Epithelial cell of prostate (primary cell): ENCODE measurements around the gene PADI3.
"Not testable (repeated sequence)": the region's sequence is repeated elsewhere in the genome, so short reads cannot be mapped to it uniquely, and the experiment has no call there.

Experiments used
- DNase-seq: peaks from one replicate; pipeline ENCODE4 v3.0.0-alpha.2; 2011; ENCODE audit warnings: low read depth, low spot score
- H3K27ac ChIP-seq: fragments of 450-650 bp; 2 replicates; pipeline ENCODE4 v1.5.1; 2017; ENCODE audit warnings: mild to moderate bottlenecking

The PADI3 gene

DNA sequence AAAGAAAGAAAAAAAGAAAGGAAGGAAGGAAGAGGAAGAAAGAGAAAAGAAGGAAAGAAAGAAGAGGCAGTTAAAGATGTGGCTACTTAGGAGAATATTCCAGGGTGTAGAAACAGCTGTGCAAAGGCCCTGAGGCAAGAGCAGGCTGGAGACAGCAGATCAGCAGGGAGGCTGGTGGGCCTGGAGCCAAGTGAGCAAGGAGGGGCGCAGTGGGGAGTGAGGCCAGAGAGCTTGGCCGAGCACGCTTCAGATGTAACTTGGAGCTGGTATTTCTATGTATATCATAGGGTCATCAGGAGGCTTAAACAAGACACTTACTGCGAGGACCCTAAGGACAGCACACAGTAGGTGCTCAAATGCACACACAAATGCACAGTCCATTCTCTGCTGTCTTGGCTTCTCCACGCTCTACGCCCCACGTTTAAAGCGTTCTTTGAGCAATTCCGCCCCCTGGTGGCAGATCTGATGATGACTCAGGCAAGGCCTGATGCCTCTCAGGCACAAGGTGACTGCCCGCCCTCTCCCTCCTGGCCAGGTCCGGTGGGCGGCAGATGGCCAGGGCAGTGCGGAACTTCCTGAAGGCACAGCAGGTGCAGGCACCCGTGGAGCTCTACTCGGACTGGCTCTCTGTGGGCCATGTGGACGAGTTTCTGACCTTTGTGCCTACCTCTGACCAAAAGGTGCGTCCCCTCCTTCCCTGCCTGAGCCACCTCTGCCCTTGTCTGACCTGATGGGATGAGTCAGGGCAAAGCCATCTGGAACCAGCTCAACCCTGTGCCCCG, 11.9 kb upstream of the PADI3 start:
- peak; percentile 31 for DNase-seq
- peak overlapping the region; percentile 34 for H3K27ac ChIP-seq

DNA sequence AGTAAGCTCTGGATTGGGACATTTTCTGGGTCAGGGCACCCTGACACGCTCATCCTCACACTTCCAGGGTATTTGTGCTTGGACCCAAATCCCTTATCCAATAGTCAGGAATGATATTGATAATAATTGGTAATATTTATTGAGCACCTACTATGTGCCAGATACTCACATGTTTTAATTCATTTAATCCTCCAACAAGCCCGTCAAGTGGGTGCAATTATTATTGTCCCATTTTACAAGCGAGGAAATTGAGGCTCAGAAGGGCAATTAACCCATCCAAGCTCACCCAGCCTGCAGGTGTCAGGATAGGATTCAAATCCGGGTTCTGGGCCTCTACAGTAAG, 11.4 kb upstream of the PADI3 start:
- DNase-seq: no peak
- no peak overlapping the region for H3K27ac ChIP-seq

DNA sequence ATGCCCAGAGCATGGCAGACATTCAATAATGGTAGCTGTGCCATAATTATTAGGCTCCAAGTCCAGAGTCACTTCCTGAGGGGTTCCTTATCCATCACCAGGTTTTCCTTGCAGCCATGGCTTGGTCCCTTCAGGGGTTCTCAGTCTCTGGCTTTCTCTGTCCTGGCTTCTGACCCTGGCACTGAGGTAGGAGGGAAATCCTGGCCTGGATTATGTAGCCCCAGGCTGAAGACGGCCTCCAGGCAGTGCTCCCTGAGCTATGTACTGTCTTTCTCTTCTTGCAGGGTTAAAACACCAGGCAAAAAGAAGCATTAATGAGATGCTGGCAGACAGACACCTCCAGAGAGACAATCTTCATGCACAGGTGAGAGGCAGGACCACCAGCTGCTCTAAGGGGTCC, 9.5 kb upstream of the PADI3 start:
- DNase-seq: peak; percentile 33
- no peak overlapping the region for H3K27ac ChIP-seq

DNA sequence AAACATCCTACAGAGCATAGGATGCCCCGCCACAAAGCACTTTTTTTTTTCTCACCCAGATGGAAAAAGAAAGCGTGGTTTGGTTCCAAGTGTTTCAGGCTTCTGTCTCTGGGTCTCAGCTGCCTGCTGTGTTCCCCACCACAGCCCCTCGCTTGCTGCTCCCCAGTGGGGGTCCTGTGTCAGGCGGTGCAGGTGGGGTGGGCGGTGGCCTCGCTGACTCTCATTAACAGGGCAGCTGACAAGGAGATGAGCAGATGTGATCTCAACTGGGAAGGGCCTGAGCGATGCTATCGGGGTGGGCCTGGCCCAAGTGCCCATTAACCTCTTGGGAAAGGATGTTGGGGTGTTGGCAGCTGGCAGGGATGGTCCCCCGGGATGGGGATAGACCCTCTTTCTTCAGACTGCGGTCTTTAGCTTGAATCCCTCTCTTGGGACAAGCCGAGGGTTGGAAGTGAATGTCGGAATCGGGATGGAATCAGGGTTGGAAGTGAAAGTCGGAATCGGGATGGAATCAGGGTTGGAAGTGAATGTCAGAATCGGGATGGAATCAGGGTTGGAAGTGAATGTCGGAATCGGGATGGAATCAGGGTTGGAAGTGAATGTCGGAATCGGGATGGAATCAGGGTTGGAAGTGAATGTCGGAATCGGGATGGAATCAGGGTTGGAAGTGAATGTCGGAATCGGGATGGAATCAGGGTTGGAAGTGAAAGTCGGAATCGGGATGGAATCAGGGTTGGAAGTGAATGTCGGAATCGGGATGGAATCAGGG, 7.7 kb upstream of the PADI3 start:
- not testable (repeated sequence) for DNase-seq, H3K27ac ChIP-seq

DNA sequence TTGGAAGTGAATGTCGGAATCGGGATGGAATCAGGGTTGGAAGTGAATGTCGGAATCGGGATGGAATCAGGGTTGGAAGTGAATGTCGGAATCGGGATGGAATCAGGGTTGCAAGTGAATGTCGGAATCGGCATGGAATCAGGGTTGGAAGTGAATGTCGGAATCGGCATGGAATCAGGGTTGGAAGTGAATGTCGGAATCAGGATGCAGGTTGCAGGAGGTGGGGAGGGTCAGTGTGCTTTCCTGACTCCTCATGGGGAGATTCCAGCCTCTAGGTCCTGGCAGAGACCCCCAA, 7.2 kb upstream of the PADI3 start:
- not testable (repeated sequence) for H3K27ac ChIP-seq, DNase-seq

DNA sequence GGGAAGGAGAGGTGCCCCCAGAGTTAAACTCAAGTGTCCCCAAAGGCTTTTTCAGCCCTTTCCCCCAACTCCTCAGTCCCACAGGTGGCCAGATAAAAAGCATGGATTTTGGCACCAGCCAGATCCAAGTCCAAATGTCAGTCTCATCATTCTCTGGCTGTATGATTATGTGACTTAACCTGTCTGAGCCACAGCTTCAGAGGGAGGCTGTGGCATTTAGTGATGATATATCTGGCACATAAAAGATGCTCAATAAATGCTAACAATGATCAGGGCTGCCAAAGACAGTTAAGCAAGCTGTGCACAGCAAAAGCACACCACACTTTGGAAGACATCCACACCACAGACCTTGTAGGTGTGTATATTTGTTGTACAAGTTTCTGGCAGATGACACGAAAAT, 5.6 kb upstream of the PADI3 start:
- DNase-seq: no peak
- no peak overlapping the region for H3K27ac ChIP-seq

DNA sequence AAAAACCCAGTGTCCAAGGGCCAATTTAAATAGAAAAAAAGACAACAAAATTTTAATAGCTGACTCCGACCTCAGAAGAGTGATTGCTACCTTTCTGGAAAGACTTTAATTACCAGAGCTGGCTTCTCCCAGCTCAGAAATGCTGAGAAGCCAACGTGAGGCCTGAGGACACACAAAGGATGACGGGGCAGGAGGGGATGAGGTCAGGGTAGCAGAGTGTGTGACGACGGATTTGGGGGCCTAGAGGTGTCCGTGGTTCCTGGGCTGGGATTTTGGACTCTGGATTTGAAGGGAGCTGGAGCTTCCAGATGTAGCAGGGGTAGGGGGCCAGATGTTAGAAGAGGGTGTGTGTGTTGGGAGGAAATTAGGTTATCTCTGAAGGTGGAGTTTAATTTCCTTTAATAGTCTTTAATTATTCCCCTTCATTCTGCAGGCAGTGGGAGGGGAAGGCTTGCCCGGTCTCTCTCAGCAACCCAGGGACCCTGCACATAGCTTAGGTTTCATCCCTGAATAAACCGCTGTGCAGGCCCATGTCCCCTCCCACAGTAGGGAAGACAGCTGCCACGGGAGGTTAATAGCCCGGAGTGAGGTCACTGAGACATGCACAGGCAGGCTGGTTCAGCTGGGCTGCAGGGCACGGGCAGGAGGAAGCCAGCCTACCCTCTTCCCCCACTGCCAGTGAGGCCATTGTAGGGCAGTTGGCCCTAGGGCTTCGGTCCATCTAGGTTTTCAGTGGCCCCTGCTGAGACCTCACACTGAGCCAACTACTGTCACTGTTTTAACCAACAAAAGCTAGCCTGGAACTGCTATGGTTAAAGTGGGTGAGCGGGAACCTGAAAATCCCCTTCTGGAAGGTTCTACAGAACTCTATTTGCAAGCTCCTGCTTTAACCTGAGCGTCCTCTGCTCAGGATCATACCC, 3.8 kb upstream of the PADI3 start:
- no peak for DNase-seq
- H3K27ac ChIP-seq: no peak overlapping the region

DNA sequence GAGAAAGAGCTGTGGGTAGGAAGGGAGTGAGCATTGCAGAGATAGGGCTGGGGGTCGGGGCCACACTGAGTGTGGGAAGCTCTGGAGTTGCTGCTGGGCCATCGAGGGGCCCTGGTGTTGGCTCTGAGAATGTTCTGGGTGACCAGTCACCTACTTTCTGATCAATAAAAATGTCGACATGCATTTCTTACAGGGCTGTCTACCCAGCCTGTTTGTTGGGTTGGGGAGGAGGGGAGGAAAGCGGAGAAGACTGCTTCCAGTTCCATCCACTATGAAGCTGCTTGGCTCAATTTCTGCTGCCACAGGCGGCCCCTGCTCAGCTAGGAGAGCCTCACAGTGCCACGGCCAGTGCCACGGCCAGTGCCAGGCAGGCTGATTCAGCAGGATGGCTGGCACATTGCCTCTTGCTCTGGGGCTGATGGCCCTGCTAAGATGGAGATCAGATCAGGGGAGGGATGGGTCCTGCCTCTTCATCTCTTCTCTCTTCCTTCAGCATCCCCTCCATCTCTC, 3.0 kb upstream of the PADI3 start:
- H3K27ac ChIP-seq: no peak overlapping the region
- no peak for DNase-seq

DNA sequence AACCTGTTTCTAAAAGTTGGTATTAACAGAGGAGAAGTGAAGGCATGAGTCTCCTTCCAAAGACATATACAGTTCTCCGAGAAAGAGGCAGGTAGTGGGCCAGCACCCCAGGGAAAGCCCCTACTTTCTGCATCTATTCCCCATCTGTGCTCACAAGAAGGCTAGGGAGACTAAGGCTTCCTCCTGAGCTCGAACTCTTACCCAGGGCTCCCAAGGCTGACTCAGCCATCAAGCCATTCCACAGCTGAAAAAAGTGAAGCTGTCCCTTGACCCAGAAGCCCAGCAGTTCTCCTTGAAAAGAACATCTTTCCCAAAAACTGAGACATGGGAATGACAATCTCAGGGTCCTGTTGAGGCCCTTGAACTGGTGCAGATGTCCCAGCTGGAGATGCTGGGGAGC, 1.9 kb upstream of the PADI3 start:
- H3K27ac ChIP-seq: no peak overlapping the region
- DNase-seq: no peak

DNA sequence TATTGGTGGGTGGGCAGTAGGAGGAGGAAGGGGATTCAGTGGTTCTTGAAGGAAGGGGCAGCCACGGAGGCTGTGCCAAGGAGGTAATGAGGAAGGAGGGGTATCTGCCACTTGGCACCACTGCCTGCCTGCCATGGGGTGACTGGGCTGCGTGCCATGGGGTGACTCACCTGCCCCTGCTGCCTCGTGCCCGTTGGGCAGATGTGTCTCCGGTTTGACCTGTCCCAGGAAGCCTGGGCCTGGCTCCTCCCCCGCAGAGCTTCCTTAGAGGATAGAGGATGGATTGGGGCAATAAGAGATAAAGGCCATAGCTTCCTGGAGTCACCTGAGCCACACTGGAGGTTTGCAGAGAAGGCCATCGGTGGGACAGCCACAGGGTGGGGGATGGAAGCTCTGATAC, 1.7 kb downstream of the PADI3 start:
- DNase-seq: peak; percentile 68
- H3K27ac ChIP-seq: peak overlapping the region; percentile 40

DNA sequence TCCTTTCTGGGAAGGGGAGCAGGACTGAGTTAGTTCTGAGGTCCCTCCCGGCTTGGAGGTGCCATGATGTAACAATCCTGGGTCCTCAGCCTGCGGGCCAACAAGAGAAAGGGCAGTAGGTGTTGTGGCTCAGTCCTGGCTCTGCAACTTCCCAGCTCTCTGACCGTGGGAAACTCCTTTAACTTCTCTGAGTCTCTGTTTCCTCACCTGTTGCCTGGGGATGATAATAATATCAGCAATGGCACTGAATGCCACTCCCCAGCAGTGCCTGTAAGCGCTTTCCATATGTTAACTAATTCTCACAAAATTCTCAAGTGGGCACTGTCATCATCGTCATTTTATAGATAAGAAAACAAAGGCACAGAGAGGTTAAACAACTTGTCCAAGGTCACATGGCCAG, 2.3 kb downstream of the PADI3 start:
- no peak for DNase-seq
- peak overlapping the region; percentile 40 for H3K27ac ChIP-seq

DNA sequence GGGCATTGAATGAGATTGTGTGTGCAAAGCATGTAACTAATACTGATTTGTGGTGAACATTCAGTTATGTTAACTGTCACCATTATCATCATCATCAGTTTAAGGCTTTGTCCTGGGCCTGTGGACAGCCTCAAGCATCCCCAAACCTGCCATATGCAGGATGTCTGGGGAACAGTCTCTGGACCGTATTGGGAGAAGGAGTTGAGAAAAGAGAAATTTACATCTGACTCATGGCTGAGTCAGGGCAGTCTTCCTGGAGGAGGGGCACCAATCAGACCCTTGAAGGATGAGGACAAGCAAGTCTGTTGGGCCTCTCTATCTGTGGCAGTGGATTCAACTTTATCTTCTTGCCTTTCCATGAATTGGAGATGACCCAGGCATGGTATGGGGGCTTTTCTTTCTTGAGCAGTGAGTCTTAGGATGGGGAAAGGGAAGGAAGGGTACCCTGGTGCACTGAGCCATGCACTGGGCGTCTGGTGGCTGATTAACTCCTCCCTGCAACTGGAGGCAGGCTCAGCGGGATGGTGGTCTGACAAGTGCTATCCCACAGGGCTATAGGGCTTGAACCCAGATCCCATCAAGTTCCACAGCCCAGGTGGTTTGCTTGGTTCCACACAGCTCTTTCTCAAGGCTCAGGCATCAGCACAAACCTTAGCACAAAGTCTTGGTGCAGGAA, 2.9 kb downstream of the PADI3 start:
- no peak for DNase-seq
- peak overlapping the region; percentile 40 for H3K27ac ChIP-seq

DNA sequence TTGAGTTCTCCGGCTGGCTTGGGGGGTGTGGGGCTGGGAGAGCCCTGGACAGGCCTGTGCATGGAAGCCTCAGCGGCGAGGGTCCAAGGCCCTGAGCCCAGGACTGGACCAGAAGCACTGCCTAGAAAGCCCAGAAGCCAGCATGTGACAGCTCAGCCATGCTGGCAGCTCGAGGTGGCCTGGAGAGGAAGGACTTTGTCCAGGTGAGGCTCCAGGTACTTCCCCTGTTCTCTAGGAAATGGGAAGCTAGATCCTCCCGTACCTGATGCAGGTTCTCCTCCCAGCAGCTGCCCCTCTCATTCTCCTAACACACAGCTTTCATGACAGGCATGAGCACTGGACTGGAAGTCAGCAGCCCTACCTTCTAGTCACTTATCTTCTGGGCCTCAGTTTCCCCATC, 6.4 kb downstream of the PADI3 start:
- no peak for DNase-seq
- no peak overlapping the region for H3K27ac ChIP-seq

DNA sequence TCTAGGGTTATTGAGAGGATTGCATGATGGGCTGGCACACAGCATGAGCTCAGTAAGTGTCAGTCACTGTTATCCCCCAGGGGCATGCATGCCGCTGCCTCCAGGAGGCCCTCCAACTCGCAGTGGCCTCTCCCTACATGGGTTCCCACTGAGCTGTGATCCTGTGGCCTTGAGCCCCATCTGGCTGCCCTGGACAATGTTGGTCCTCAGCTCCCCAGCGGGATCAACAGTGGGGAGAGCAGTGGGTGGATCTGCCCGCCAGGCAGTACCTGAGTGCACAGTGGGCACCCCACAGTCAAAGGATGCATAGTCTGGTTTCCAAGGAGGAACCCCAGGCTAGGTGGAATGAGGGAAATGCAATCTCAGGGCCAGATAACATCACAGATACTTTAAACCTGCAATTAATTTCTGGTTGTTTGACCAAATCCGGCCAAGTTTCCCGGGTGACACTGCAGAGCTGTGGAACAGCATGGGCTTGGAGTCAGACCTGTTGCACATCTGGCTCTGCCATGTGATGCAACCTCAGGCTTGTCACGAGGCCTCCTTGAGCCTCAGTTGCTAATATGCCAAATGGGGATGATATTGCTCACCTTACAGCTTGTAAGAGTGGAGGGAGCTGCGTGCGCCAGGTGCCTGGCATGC, 9.3 kb downstream of the PADI3 start:
- H3K27ac ChIP-seq: no peak overlapping the region
- no peak for DNase-seq

DNA sequence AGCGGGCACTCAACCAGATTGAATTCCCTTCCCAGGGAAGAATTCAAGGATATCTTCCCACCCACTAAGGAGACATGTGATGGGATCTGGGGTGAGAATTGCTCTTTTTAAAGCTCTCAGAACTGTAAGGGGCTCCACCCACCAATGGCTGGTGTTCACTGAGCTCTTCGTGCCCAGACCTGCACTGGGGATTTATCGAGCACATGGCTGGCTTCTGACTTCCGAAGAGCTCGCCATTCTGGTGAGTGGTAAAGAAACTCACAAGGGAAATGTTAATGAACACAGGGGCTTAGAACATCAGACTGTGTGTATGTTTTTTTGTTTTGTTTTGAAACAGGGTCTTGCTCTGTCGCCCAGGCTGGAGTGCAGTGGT, 9.8 kb downstream of the PADI3 start:
- no peak overlapping the region for H3K27ac ChIP-seq
- no peak for DNase-seq

DNA sequence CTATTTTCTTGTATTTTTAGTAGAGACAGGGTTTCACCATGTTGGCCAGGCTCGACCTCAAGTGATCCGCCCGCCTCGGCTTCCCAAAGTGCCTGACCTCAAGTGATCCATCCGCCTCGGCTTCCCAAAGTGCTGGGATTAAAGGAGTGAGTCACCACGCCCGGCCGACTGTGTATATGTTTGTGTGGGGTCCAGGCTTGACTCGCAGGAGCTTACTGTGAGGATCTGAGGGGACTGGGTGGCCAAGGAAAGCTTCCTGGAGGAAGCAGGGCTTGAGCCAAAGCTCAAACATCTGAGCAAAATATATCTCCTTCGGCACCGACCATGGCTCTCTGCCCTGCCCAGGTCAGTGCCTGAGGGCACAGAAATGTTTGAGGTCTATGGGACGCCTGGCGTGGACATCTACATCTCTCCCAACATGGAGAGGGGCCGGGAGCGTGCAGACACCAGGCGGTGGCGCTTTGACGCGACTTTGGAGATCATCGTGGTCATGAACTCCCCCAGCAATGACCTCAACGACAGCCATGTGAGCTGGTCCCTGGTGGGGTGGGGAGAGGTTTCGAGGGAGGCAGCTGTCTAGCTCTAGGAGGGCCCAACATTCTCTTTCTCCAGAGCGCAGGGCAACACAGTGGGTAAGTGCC, 10.5 kb downstream of the PADI3 start:
- no peak for DNase-seq
- H3K27ac ChIP-seq: no peak overlapping the region

DNA sequence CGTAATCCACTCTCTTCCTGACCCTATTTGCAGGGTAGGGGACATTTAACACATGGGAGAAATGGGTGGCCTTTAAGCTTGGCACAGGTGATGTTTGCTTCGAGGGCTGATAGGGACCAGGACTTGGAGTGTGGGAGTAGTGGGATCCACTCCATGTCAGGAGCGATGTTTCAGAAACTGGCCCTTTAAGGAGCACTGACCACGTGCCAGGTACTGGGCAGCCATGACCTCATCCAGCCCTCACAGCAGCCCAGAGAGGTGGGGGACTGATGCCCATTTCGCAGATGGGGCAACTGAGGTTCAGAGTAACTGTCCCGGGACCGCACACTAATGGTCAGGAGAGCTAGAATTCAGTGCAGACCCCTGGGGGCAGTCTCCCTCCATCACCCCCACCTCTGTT, 11.4 kb downstream of the PADI3 start:
- no peak overlapping the region for H3K27ac ChIP-seq
- DNase-seq: no peak

DNA sequence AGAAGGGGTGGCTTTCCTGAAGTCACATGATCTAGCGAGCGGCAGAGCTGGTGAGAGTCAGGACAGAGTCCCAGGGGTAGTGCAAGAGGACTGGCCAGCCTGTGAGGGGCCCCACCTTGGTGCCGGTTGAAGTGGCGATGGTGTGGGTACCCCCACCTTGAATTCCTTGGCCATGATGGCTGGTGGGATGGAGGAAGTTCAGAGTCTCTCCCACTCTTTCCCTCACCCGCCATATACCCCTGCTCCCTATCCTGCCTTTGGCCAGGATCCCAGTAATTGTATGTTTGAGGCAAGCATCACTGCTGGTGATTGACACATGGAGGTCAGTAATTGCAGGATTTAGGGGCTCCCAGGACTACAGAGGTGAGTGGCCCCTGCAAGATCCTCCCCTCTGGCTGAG, 11.8 kb downstream of the PADI3 start:
- no peak for DNase-seq
- H3K27ac ChIP-seq: no peak overlapping the region

DNA sequence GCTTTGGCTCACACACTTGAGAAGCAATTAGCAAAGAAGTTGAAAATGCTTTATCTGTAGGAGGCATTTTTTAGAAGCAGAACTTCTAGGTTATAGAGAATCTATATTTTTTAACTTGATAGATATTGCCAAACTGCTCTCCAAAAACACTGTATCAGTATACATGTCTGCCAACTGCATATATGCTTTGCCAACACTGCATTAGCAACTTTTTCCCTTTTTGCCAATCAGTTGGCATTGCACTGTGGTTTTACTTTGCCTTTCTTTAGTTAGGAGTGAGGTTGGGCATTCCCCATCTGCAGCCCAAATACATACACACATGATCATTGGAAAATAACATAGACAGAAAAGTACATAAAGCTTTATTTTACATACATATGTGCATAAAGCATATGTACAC, 15.0 kb downstream of the PADI3 start:
- DNase-seq: no peak
- H3K27ac ChIP-seq: no peak overlapping the region
